ENCODE measurements around the gene GYS2. TPM values are rescaled to one million over a fixed set of nuclear protein-coding genes. Genes with fewer than 3 reads are reported as not detected.

GYS2 gene
- total RNA-seq, 1 experiment from 2014 or later, result not detected

DNA sequence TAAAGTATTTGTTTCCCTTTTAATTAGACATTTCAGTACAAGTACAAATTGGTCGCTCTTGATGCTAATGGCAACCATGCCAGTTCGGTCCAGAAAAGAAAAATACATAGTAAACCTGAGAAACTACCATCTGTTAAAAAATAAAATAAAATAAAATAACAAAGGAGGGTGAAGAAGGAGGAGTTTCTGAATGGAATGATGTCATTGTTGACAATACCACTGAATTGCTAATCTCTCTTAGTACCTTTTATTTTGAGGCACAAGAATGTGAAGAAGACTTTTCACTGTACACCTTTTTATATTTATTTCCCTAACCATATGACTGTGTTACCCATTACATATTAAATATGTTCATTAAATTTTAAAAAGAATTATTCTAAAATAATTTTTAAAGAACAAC, 59.1 kb downstream of the GYS2 start:
- TF ChIP-seq EZH2 (IDR thresholded peaks at IDR 0.05; ENCODE audit: low read length, unreplicated experiment), result no peak
- no peak for TF ChIP-seq EZH2phosphoT487 (IDR thresholded peaks at IDR 0.05; ENCODE audit: borderline replicate concordance, low read length)
- TF ChIP-seq, protein P1, sequence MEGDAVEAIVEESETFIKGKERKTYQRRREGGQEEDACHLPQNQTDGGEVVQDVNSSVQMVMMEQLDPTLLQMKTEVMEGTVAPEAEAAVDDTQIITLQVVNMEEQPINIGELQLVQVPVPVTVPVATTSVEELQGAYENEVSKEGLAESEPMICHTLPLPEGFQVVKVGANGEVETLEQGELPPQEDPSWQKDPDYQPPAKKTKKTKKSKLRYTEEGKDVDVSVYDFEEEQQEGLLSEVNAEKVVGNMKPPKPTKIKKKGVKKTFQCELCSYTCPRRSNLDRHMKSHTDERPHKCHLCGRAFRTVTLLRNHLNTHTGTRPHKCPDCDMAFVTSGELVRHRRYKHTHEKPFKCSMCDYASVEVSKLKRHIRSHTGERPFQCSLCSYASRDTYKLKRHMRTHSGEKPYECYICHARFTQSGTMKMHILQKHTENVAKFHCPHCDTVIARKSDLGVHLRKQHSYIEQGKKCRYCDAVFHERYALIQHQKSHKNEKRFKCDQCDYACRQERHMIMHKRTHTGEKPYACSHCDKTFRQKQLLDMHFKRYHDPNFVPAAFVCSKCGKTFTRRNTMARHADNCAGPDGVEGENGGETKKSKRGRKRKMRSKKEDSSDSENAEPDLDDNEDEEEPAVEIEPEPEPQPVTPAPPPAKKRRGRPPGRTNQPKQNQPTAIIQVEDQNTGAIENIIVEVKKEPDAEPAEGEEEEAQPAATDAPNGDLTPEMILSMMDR (conservative IDR thresholded peaks at IDR 0.05; ENCODE audit: low read depth, low read length), result no peak
- BruUV-seq (replicated peaks), result no TSS peak
- Histone ChIP-seq H3K9me3 (ENCODE audit: low read length) (no peaks in the 10 kb centered on the region), H4K20me1 (ENCODE audit: low read length) (no peaks in the 10 kb centered on the region), H3K4me3 (ENCODE audit: low read length) (no peak overlapping the region), H3K9me2 (replicated peaks; ENCODE audit: low read length) (no peaks in the 10 kb centered on the region), H3K4me2 (ENCODE audit: low read length) (no peak overlapping the region), H3K79me2 (ENCODE audit: low read length) (no peaks in the 10 kb centered on the region), H3K27ac (ENCODE audit: low read length) (no peak overlapping the region), H3K27me3 (ENCODE audit: low read length) (no peaks in the 10 kb centered on the region), H3F3A (ENCODE audit: low read length, unreplicated experiment) (no peaks in the 10 kb centered on the region), H3K4me1 (ENCODE audit: insufficient read depth, low read length) (no peaks in the 10 kb centered on the region), H3K9ac (ENCODE audit: low read length) (no peak overlapping the region), H3K36me3 (ENCODE audit: low read depth, low read length) (no peaks in the 10 kb centered on the region), H2AFZ (ENCODE audit: low read length) (no peak overlapping the region)
- ATAC-seq (no peak), DNase-seq (no peak)
- intact Hi-C loops (cut with micrococcal nuclease), result no loop called here
- ChIA-PET CTCF (no interaction called here), POLR2A (ENCODE audit: unreplicated experiment) (no interaction called here)

DNA sequence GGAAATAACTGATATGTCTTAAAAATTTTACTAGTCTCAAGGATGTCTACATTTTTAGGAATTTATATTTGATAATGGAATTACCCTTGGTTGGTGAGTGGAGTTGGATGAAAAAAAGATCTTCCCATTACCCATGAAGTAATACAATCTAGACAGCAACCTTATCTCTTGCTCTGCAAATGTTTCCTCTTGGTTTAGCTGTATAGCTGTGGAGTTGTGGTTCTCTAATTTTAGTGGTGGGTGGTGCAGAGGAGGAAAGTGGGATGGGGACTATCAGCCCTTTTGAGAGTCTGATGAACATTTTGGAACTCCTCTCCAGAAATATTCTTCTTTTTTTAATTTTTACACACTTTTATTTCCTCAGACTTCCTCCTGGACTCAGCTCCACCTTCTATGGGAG, 61.5 kb downstream of the GYS2 start:
- Histone ChIP-seq H3K4me2 (ENCODE audit: low read length) (no peak overlapping the region), H3K79me2 (ENCODE audit: low read length) (no peaks in the 10 kb centered on the region), H2AFZ (ENCODE audit: low read length) (no peak overlapping the region), H3K9me2 (replicated peaks; ENCODE audit: low read length) (no peaks in the 10 kb centered on the region), H3K9me3 (ENCODE audit: low read length) (no peaks in the 10 kb centered on the region), H3K4me3 (ENCODE audit: low read length) (no peak overlapping the region), H3K27ac (ENCODE audit: low read length) (no peak overlapping the region), H4K20me1 (ENCODE audit: low read length) (no peaks in the 10 kb centered on the region), H3K9ac (ENCODE audit: low read length) (no peak overlapping the region), H3K4me1 (ENCODE audit: insufficient read depth, low read length) (no peaks in the 10 kb centered on the region), H3F3A (ENCODE audit: low read length, unreplicated experiment) (no peaks in the 10 kb centered on the region), H3K27me3 (ENCODE audit: low read length) (no peaks in the 10 kb centered on the region), H3K36me3 (ENCODE audit: low read depth, low read length) (no peaks in the 10 kb centered on the region)
- ATAC-seq (no peak), DNase-seq (no peak)
- intact Hi-C loops (cut with micrococcal nuclease), result no loop called here
- CTCF ChIA-PET, result no interaction called here
- no peak for TF ChIP-seq EZH2phosphoT487 (IDR thresholded peaks at IDR 0.05; ENCODE audit: borderline replicate concordance, low read length)
- TF ChIP-seq, protein P1 (conservative IDR thresholded peaks at IDR 0.05; ENCODE audit: low read depth, low read length), result no peak
- no peak for TF ChIP-seq EZH2 (IDR thresholded peaks at IDR 0.05; ENCODE audit: low read length, unreplicated experiment)
- no TSS peak for BruUV-seq (replicated peaks)
- POLR2A ChIA-PET (ENCODE audit: unreplicated experiment), result no interaction called here

DNA sequence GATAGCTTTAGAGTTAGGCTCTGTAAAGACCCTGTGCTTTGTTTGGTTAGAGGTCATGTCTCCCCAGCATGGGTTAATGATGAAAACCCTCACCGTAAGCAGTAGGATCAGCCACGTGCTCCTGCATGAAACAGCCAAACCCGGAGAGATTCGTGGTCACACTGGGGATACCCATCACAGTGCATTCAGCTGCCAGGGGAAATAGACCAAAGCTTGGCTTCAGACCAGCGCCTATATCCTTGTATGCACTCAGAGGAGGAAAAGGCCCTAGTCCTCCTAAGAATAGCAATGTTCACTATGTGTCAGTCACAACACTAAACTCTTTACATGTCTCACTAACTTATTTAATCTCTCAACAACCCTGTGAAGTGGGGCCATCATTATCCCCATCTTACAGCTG, 62.2 kb downstream of the GYS2 start:
- no peaks in the 10 kb centered on the region for H3K79me2 ChIP-seq (ENCODE audit: low read length)
- H3K9me3 ChIP-seq (ENCODE audit: low read length), result no peaks in the 10 kb centered on the region
- H3K4me1 ChIP-seq (ENCODE audit: insufficient read depth, low read length), result no peaks in the 10 kb centered on the region
- no peaks in the 10 kb centered on the region for H3K9me2 ChIP-seq (replicated peaks; ENCODE audit: low read length)
- ChIA-PET CTCF (no interaction called here), POLR2A (ENCODE audit: unreplicated experiment) (interaction anchor here (0.6 kb wide), 1 partner anchor 104 kb away, joined by 7 read pairs; no protein-coding TSS in a partner anchor)
- H4K20me1 ChIP-seq (ENCODE audit: low read length), result no peaks in the 10 kb centered on the region
- ATAC-seq (no peak), DNase-seq (no peak)
- no peak for TF ChIP-seq EZH2phosphoT487 (IDR thresholded peaks at IDR 0.05; ENCODE audit: borderline replicate concordance, low read length)
- TF ChIP-seq, protein P1 (conservative IDR thresholded peaks at IDR 0.05; ENCODE audit: low read depth, low read length), result no peak
- no peak for TF ChIP-seq EZH2 (IDR thresholded peaks at IDR 0.05; ENCODE audit: low read length, unreplicated experiment)
- H3K4me2 ChIP-seq (ENCODE audit: low read length), result no peak overlapping the region
- H2AFZ ChIP-seq (ENCODE audit: low read length), result no peak overlapping the region
- H3K4me3 ChIP-seq (ENCODE audit: low read length), result no peak overlapping the region
- H3F3A ChIP-seq (ENCODE audit: low read length, unreplicated experiment), result no peaks in the 10 kb centered on the region
- H3K36me3 ChIP-seq (ENCODE audit: low read depth, low read length), result no peaks in the 10 kb centered on the region
- no peak overlapping the region for H3K27ac ChIP-seq (ENCODE audit: low read length)
- H3K9ac ChIP-seq (ENCODE audit: low read length), result no peak overlapping the region
- no TSS peak for BruUV-seq (replicated peaks)
- H3K27me3 ChIP-seq (ENCODE audit: low read length), result no peaks in the 10 kb centered on the region
- intact Hi-C loops (cut with micrococcal nuclease), result no loop called here

All from PC-3 (cell line).